IMR-90 (cell line): ENCODE data around the gene TRPM3.

Source experiments
- CEBPB ChIP-seq: IDR thresholded peaks from 2 replicates; pipeline ENCODE4 v1.6.1; 2012; ENCODE audit warnings: low read depth, low read length, improper control_type of control experiment
- MXI1 ChIP-seq: IDR thresholded peaks from 2 replicates; pipeline ENCODE4 v1.6.1; 2012; ENCODE audit warnings: low read depth, mild to moderate bottlenecking, low read length, moderate library complexity, borderline replicate concordance

- no peak for TF ChIP-seq MXI1
- TF ChIP-seq CEBPB, result no peak
These were observed 265.0 kb downstream of the TRPM3 start for GRCh38 chr9:70856411-70856810.
